GM15510 (cell line): Measurements from ENCODE around the gene PHKA1.

Experiments used
- POLR2A ChIP-seq: IDR thresholded peaks from 3 replicates; pipeline ENCODE4 v1.6.1; 2011; ENCODE audit warnings: borderline replicate concordance; ENCODE audit not compliant: insufficient read length; ENCODE audit errors: extremely low read depth

The PHKA1 gene

DNA sequence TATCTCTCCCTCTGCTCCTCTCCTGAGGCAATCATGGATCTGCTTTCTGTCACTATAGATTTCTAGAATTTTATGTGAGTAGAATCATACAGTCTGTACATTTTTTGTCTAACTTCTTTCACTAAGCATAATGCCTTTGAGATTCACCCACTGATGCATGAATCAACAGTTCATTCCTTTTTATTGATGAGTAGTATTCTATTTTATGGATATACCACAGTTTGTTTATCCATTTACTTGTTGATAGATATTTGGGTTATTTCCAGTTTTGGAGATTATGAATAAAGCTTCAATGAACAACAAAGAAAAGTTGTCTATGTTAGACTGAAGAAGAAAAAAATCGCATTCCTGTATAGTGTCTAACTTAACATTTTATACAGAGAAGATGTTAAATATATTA lies 30.5 kb downstream of the PHKA1 start:
- TF ChIP-seq POLR2A = no peak

DNA sequence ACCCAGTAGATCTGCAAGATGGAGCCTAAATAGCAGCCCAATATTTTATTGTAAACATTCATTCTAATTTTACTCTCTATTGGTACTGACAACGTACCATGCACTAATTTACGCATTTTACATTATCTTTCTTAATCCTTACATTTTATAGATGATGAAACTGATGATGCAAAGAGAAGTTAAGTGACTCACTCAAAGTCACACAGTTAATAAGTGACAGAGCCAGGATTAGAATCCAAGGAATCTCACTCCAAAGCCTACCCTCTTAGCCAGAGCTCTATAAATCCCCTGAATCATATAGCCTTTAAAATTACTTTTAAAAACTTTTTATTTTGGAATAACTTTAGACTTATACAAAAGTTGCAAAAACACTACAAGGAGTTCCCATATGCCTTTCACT lies 37.6 kb downstream of the PHKA1 start:
- TF ChIP-seq POLR2A = no peak

DNA sequence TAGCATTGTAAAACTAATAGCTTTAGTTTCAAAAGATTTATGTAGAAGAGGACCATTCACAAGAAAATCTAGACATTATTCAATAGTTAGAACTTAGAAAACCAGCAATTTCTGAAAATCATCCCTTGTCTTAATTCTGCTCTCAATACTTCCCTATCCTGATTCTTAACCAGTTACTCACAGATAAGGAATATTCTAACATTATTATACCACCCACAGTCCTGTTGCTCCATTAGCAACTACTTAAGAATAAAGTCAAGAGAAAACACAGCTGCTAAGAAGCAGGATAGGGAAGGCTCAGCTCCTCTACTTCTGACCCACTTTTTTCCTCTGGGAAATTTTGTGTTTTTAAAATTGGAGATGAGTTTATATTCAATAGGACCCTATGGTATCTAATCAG lies 47.7 kb downstream of the PHKA1 start:
- no peak for TF ChIP-seq POLR2A

DNA sequence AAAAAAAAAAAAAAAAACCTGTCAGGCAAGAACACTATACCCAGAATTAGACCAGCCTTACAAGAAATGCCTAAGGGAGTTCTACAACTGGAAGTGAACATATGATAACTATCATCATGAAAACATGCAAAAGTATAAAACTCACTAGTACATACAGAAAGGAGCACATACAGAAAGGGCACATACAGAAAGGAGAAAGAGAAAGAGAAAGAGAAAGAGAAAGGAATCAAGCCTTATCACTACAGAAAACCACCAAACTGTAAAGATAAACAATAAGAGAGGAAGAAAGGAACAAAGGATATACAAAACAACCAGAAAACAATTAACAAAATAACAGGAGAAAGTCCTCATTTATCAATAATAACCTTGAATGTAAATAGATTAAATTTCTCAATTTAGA lies 50.4 kb downstream of the PHKA1 start:
- no peak for TF ChIP-seq POLR2A

DNA sequence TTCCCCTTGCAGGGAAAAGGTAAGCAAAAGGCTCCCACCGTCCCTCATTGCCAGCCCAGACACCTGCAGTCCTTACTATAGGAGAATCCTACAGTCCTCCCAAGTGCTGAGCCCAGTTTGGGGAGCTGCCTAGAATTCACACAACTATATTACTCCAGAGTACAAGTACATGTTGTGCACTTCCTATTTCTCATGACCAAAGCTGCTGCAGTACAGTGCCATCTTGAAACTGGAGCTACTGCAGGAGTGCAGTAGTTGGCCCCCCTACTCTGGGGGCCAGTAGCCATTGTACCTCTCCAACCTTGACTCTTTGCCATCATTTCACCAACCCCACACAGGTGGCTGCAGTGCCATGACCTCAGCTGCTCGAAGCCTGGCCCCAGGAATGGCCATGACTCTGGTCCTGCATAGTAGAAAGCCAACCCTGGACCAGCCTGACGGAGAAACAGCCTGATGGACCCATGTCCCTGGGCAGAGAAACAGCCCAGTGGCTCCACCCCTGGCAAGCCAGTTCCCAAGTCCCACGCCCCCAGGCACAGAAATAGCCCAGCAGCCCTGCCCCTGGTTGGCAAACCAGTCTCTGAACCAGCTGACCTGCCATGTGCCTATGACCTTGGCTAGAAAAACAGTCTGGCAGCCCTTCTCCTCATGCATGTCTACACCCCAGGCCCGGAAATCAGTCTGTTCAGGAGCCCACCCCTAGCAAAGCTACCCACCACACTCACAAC lies 51.9 kb downstream of the PHKA1 start:
- no peak for TF ChIP-seq POLR2A

DNA sequence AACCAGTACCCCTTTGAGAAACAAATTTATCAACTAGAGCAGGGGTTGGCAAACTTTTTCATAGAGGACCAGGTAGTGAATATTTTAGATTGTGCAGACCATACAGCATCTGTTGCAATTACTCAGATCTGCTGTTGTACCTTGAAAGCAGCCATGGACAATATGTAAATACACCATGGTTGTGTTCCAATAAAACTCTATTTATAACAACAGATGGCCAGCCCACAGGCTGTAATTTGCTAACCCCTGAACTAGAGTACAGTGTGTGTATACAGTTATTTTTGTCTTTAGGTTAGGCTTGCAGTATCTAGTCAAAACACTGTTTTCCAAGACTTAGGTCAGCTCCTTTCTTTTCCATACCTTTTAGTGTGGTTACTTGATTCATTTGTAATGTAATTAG lies 54.4 kb downstream of the PHKA1 start:
- no peak for TF ChIP-seq POLR2A

DNA sequence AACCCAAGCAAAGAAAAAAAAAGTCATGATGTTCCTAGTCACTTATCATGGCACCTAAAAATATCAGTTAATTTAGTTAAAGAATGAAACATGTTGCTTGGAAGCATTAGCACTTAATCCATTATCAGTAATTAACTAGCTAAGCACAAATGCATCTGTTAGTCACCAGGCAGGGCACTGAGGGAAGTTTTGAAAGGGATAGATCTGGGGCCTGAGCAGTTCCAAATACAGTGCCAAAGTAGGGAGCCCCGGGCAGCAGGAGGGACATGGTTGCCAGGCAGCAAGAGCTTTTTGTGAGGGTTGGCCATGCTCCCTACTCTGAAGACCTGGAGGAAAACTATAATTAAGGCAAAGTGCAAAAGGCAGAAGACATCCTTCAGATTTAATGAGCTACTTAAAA lies 62.0 kb downstream of the PHKA1 start:
- TF ChIP-seq POLR2A = no peak

DNA sequence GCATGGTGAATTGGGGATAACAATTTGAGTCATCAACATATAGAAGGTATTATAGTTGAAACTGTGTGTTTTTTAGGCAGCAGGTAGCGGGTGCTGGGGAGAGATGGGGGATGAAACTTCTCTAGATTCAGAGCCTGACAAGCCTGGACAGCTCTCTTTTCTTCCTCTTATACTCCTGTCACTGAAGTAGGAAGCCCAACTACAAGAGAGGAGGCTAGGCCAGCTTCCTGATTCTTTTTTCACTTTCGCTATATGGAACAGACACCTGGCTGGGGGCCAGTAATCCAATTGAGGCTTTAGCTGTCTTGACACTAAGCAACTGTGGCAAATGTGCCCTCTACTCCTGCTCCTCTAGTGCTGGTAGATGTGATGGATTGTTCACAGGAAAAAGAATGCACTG lies 69.2 kb downstream of the PHKA1 start:
- TF ChIP-seq POLR2A = no peak

DNA sequence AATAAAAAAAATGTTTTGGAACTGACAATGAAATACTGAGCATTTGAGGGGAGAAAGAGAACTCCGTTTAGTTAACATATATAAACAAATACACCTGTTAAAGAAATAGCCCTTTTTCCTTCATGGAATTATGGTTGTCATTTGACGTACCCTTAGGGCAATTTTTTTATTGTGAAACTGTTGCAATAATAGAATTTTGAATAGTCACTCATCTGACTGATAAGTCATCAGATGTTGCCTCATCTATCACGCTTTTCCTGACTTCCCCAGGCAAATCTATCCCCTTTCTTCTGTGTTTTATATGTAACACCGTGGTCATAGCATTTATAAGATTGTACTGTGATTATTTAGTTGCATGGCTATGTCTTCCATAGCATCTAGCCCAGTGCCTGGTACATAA lies 72.5 kb downstream of the PHKA1 start:
- no peak for TF ChIP-seq POLR2A

DNA sequence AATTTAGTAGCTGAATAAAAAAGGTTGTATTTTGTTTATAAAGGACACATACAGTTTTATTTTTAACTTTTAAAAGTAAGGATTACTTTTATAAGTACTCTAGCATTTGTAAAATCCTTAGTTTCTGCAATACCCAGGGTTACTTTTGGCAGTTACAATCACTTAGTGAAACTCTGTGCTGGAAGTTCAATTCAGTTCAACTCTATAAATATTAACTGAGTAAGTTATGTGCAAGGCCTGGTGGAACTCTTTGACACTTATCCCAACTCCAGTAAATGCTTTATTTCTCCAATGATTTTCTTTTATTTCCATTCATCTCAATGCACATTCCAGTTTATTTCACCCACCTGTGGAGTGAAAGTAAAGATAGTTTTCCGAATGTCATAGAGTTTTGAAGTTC lies 78.2 kb downstream of the PHKA1 start:
- no peak for TF ChIP-seq POLR2A

DNA sequence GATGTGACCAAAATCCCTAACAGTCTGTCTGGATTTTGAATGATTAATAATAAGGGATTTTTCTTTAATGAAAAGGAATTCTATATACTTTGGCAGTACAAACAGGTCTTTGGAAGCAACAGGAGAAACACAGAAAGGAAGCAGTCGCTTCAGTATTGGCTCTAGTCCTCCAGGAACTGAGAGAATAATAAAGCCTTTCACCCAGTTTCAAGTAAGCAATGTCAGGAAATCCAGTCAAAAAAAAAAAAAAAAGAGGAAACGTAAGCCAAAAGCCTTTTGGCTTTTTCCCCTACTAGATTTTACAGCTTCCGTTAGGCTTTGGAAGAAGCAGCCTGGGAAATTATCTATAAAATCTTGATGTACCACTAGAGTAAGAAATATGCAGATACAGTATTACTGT lies 79.8 kb downstream of the PHKA1 start:
- no peak for TF ChIP-seq POLR2A

DNA sequence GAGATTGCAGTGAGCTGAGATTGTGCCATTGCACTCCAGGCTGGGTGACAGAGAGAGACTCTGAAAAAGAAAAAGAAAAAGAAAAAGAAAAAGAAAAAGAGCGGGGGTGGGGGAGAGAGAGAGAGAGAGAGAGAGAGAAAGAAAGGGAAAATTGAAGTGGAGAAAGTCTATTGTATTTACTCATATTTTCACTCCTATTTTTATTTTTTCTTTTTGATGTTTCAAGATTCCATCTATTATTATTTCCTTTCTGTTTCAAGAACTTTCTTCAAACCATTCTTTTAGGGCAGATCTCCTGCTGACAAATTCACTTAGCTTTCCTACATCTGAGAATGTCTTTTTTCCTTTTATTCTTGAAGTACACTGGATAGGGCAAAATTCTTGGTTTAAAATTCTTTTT lies 83.9 kb downstream of the PHKA1 start:
- no peak for TF ChIP-seq POLR2A

DNA sequence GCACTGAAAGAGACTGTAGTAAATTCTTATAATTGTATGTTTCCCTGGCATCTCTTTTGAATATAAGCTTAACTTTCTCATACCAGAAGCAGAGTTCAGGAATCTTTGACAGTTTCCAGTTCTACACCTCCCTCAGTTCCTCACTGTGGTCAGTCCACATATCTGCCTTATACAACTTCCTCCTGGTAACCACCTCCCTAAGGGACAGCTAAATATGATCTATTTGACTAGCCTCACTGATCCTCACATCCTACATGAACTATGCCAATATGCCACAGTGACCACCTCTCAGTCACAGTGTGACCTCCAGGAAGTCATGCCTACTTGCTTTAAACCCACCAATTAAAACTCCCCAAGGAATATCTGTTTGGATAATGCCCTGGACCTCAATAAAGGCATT lies 89.9 kb downstream of the PHKA1 start:
- no peak for TF ChIP-seq POLR2A

DNA sequence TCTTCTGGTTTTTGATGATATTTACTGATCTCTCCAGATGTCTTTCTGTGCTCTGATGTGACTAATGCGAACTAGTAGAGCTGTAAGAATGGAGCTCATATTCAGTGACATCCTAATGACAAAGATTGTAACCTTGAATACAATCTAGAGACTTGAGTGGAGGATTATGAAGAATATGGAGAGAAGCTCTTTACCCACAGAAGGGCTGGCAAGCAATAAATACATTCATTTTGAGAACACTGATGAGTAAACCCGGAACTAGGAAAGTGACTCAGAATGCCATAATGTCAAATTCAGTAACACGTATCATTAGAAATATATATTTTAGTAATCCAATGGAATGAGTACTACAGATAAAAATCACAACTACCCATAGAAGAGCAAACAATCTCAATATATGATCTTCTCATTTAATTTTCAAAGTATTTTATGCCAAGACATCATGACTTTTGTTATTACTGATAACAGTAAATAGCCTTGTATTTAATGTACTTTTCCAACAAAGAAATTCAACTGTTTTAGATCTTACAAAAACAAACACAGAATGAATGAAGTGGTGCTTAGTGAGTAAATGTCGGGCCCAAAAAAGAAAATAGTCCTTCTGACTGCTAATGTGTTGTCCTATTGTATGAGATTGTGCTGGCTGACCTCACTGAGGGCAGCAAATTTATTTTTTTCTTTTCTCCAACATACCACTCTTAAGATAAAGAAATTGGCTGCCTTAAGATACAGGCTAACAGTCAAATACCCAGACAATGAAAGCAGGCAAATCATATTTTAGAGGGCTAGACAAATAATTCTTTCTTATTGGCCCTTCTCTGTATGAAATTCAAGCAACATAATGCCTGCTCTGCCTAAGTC lies 92.3 kb downstream of the PHKA1 start:
- TF ChIP-seq POLR2A = no peak

DNA sequence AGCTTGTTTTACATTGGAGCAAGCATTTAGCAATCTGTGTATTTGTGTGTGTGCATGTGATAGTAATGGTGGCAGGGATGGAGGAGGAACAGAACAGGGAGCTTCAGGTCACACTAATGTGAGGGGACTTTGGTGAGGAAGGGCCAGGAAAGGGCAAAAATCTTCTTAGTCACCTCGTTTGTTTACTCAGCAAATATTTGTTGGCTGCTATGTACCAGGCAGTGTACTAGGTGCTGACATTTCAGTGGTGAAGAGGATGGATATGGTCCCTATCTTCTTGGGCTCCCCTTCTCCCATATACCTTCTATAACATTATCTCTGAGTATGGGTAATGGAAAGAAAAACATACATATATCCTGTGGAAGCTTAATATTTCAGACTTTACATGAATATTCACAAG lies 92.9 kb downstream of the PHKA1 start:
- no peak for TF ChIP-seq POLR2A

DNA sequence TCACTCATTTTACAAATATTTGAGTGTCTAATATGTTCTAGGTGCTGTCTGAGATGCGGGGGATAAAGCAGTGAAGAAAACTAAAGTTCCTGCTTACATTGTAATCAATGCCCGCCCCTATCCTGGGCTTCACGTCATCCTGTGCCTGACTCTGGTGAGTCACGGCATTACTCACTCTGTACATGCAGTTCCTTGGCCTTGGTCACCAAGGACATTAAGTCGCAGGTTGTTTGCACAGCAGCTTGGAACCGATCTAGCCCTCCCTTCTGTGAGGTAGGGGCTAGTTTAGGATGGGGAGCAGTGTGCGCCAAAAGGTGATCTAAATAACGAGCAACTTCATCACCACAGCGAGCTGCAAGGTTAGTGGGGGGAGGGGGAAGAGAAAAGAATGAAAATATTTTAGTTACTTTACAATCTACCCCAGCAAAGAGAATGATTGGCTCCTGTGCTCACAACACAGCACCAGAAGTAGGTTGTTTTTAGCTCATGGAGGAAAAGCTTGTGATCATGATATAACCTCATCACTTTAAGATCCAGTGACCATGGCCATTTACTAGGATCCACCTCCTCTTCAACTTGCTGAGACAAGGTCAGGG lies 93.5 kb downstream of the PHKA1 start:
- TF ChIP-seq POLR2A = no peak
